DMS 273 (cell line): Measurements from ENCODE around the gene HLA-DMB.

Source experiments
- DNase-seq: peaks from one replicate; lab custom pipeline; 2025; ENCODE audit not compliant: unreplicated experiment; lab: John Stamatoyannopoulos, UW

The HLA-DMB gene

DNA sequence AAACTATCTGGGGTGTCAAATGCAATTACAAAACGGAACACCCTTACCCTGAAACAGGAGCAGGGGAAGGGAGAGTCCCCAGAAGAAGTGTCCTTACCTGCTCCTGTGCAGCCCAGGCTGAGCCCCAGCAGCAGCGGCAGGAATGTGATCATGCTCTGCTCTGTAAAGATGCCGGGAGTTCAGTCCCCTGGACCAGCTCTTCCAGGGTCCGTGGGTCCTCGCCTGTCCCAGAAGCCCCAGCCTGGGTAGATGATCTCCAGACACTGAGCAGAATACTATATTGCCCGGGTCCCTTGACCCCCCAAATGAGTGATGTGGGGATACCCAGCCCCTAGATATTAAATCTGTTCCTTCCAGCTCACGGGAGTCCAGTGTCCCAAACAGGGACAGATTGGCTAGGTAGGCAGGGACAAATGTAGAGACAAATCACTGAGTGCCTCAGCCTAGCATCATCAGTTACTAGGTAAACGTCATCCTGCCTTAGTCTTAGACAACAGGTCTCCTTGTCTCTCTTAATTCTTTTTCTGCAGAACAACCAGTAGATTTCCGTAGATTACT lies at the start of gene HLA-DMB:
HLA-DMB (minus strand) TSS at position 373 of the 558 bp plus-strand sequence; CDS start at position 152, 221 bp downstream.
- peak; percentile 91 for DNase-seq

- no peak for DNase-seq
These were observed 48.5 kb upstream of the HLA-DMB start for GRCh38 chr6:32989368-32989767.

DNA sequence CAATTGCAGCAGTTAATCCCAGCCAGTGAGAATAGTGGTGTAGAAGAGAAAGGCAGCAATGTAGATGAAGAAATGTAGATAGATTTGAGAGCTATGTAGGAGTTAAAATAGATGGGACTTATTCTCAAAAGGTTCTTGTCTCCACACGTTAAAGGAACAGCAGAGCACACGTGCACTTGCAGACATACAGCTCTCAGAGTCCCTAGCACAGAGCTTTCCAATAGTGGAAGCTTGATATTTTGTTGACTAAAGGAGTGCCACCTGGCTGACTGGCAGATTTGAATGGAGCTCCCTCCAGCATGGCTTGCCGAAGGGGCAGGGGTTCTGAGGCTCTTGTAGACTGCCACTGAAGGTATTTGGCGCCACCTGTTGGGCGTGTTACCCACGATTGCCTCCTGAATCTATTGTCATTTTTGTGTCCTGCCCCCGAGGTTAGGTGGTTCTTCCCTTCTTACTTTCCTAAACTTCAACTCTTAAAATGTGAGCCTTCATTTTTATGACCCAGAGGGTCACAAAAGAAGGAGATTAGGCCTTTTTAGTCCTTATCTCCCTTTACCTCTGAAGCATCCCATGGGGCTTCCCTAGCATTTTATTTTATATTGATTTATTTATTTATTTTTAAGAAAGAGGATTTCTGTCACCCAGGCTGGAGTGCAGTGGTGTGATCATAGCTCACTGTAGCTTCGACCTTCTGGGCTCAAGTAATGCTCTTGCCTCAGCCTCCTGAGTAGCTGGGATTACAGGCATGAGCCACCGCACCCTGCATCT lies 44.0 kb upstream of the HLA-DMB start:
- peak; percentile 97 for DNase-seq

- DNase-seq: no peak
These were observed 43.3 kb upstream of the HLA-DMB start for GRCh38 chr6:32983964-32984621.

GRCh38 chr6:32983493-32983848 lies 42.6 kb upstream of the HLA-DMB start:
- DNase-seq: no peak

DNA sequence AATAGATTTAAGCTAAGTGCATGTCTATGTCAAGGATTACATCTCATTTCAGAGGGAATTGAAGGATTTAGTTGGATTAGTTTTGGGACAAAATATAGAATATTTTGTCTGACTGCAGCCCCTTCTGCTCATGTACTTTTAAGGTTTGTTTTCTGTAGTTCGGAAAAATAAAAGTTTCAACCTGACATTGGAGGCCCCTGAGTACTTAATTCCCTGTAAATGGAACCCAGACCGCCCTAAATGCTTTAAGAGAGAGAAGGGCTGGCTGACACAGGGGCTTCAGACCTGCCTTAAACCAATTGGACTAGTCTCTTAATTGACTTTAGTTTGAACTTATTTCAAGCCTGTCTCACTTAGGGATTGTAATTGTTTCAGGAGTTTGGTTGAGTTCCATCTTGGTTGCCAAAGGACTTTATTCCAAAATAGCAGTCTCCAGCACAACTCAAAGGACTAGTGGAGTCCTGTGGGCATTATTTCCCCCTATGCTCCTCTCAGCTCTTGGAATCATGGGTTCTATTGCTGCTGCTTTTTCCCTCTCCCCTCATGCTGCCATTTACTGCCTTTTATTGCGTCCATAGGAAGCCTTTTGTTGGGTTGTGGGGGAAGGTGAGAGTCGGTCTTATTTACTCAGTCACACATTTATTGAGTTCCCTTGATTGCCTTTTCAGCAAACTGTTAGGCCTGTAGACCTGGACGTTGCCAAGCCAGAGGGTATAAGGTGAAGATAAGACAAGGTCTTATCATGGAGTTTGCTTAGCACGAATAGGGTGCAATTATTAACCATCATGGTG lies 42.1 kb upstream of the HLA-DMB start:
- DNase-seq: peak; percentile 65

GRCh38 chr6:32982084-32982701 lies 41.4 kb upstream of the HLA-DMB start:
- DNase-seq: peak; percentile 89

- peak; percentile 44 for DNase-seq
These were observed 39.7 kb upstream of the HLA-DMB start for GRCh38 chr6:32980488-32981038.

DNA sequence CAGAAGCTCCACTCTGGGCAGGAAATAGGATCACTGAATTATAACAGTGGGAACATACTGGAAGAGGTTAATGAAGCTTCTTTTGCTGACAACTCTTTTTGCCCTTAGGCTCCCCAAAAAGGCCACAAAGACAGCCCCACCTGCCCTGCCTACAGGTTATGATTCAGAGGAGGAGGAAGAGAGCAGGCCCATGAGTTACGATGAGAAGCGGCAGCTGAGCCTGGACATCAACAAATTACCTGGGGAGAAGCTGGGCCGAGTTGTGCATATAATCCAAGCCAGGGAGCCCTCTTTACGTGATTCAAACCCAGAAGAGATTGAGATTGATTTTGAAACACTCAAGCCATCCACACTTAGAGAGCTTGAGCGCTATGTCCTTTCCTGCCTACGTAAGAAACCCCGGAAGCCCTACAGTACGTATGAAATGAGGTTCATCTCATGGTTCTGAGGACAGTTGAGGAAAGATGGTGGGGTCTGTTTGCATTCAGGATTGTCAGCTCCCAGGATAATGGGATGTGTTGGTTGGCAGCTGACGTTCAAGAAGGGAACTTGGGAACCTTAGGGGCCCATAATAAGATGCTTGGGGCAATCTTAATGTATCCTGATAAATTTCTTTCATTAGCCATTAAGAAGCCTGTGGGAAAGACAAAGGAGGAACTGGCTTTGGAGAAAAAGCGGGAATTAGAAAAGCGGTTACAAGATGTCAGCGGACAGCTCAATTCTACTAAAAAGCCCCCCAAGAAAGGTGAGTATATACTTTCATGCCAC lies 39.1 kb upstream of the HLA-DMB start:
- no peak for DNase-seq

DNA sequence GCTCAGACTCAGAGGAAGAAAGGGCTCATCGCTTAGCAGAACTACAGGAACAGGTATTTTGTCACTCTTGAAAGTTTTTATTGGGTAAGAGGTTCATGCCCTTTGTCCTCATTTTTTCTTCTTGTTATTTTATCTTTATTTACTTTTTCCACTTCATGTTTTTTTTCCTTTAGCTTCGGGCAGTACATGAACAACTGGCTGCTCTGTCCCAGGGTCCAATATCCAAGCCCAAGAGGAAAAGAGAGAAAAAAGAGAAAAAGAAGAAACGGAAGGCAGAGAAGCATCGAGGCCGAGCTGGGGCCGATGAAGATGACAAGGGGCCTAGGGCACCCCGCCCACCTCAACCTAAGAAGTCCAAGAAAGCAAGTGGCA lies 37.1 kb upstream of the HLA-DMB start:
- no peak for DNase-seq

DNA sequence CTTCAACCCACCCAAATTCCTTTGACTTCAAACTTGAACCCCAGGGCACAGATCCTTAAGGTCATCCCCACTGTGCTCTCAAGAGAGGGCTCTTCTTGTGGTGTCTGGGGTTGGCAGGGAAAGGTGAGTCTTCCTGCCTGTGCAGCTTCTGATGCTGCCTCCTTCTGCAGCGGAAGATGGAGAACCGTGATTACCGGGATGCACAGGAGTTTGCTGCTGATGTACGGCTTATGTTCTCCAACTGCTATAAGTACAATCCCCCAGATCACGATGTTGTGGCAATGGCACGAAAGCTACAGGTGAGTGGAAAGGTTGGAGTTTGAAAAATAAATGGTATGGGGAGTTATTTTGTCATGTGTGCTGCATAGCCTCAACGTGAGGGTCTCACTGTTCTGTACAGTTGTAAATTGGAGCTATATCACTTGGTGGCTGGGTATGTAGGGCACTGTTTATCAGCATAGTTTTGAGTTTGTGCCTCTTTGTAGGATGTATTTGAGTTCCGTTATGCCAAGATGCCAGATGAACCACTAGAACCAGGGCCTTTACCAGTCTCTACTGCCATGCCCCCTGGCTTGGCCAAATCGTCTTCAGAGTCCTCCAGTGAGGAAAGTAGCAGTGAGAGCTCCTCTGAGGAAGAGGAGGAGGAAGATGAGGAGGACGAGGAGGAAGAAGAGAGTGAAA lies 36.6 kb upstream of the HLA-DMB start:
- DNase-seq: no peak

DNA sequence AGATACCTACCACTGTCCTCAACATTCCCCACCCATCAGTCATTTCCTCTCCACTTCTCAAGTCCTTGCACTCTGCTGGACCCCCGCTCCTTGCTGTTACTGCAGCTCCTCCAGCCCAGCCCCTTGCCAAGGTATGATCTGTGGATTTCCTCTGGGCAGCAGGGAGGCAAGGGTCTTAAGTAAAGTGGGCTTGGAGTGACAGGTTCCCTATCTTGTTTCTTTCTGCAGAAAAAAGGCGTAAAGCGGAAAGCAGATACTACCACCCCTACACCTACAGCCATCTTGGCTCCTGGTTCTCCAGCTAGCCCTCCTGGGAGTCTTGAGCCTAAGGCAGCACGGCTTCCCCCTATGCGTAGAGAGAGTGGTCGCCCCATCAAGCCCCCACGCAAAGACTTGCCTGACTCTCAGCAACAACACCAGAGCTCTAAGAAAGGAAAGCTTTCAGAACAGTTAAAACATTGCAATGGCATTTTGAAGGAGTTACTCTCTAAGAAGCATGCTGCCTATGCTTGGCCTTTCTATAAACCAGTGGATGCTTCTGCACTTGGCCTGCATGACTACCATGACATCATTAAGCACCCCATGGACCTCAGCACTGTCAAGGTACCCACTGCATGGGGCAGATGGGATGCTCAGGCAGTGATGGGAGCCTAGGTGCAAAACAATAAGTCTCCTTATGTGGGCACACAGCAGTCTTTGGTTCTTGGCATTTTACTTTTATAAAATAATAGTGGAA lies 35.7 kb upstream of the HLA-DMB start:
- DNase-seq: no peak

- no peak for DNase-seq
These were observed 35.1 kb upstream of the HLA-DMB start for GRCh38 chr6:32975886-32976285.

GRCh38 chr6:32974541-32975308 lies 33.9 kb upstream of the HLA-DMB start:
- no peak for DNase-seq

DNA sequence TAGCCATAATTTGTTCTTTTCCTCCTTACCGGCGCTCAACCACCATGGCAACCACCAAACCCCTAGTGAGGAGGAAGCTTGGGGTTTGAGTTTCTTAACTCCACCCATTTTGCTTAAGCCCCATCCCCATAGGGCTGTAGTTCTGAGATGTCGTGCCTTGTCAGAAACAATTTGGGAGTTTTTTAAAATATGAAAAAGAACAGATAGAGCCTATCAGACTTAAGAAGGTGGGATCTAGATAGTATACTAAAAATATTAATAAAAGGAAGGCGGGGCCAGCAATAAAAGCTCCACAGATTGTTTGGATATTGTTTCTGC lies 33.1 kb upstream of the HLA-DMB start:
- peak; percentile 58 for DNase-seq

- DNase-seq: peak; percentile 74
These were observed 32.6 kb upstream of the HLA-DMB start for GRCh38 chr6:32973144-32974015.
